K562 (cell line): Measurements from ENCODE around the gene PRAME. TPM values are rescaled to one million over a fixed set of nuclear protein-coding genes. Genes with fewer than 3 reads are reported as not detected.

Source experiments
- AFF4 ChIP-seq: sonication (generic); formaldehyde crosslinking; IDR thresholded peaks from 2 replicates; pipeline ENCODE4 v1.8.0; 2023; ENCODE audit warnings: mild to moderate bottlenecking, missing genetic modification reagents
- CREM ChIP-seq: IDR thresholded peaks from 2 replicates; pipeline ENCODE4 v1.6.1; 2014; ENCODE audit warnings: antibody characterized with exemption, low read depth
- ESRRB ChIP-seq: fragments of 250-450 bp; sonication (Bioruptor Pico); IDR thresholded peaks from 2 replicates; pipeline ENCODE4 v1.5.0; 2020; ENCODE audit warnings: mild to moderate bottlenecking, moderate library complexity, borderline replicate concordance
- GABPB2 ChIP-seq: fragments of 250-450 bp; sonication (Bioruptor Pico); conservative IDR thresholded peaks from 2 replicates; pipeline ENCODE4 v1.5.1; 2021; ENCODE audit warnings: mild to moderate bottlenecking
- KLF16 ChIP-seq: IDR thresholded peaks from 2 replicates; pipeline ENCODE4 v1.6.1; 2016; ENCODE audit warnings: antibody characterized with exemption
- MAZ ChIP-seq, 2 experiments: fragments of 450-650 bp in 1 of 2; sonication (generic) in 1 of 2; formaldehyde crosslinking; IDR thresholded peaks in 1 of 2; conservative IDR thresholded peaks in 1 of 2; 2 replicates each; pipeline versions ENCODE4 v1.4.0 to v1.5.0; 2020; ENCODE audit warnings: mild to moderate bottlenecking in 1 of 2, missing genetic modification reagents in 1 of 2
- NONO ChIP-seq, 2 experiments: fragments of 200-400 bp in 1 of 2; fragments of 450-650 bp in 1 of 2; formaldehyde crosslinking in 1 of 2; IDR thresholded peaks; 2 replicates each; pipeline ENCODE4 v1.6.1; 2017; ENCODE audit warnings: low read depth in 2 of 2, mild to moderate bottlenecking in 2 of 2, moderate library complexity in 2 of 2, low read length in 1 of 2
- PREB ChIP-seq: sonication (generic); formaldehyde crosslinking; IDR thresholded peaks from 2 replicates; pipeline ENCODE4 v1.8.1; 2023; ENCODE audit warnings: mild to moderate bottlenecking, missing genetic modification reagents
- RCOR1 ChIP-seq, 2 experiments: IDR thresholded peaks; 2 replicates each; pipeline ENCODE4 v1.6.1; 2012; ENCODE audit warnings: low read depth in 2 of 2, low read length in 2 of 2, borderline replicate concordance in 1 of 2, improper control_type of control experiment in 1 of 2
- SLC30A9 ChIP-seq: fragments of 250-450 bp; sonication (Bioruptor Pico); IDR thresholded peaks from 2 replicates; pipeline ENCODE4 v1.8.0; 2022; ENCODE audit warnings: mild to moderate bottlenecking, moderate library complexity
- SRSF1 ChIP-seq: fragments of 200-400 bp; formaldehyde crosslinking; IDR thresholded peaks from 2 replicates; pipeline ENCODE4 v1.6.1; 2017; ENCODE audit warnings: mild to moderate bottlenecking, low read depth, low read length, moderate library complexity
- TSC22D4 ChIP-seq: fragments of 450-650 bp; IDR thresholded peaks from 2 replicates; pipeline ENCODE4 v1.6.1; 2016; ENCODE audit warnings: missing genetic modification characterization, missing biosample characterization, control low read depth
- ZBTB26 ChIP-seq: fragments of 450-650 bp; formaldehyde crosslinking; IDR thresholded peaks from 2 replicates; pipeline ENCODE4 v1.4.0; 2022; ENCODE audit warnings: missing genetic modification characterization
- ZBTB43 ChIP-seq: sonication (generic); formaldehyde crosslinking; IDR thresholded peaks from 2 replicates; pipeline ENCODE4 v1.8.0; 2023; ENCODE audit warnings: mild to moderate bottlenecking, missing genetic modification reagents
- ZNF583 ChIP-seq: fragments of 250-450 bp; sonication (Bioruptor Pico); IDR thresholded peaks from 2 replicates; pipeline ENCODE4 v1.4.0; 2020
- polyA plus RNA-seq, 8 experiments: library from polyadenylated mRNA; depleted of rRNA in 4 of 8; stranded (reverse) in 5 of 8; unstranded in 3 of 8; fragments of >200 nt; fragmentation: Nextera tagmentation in 2 of 8; fragmentation: Illumina TruSeq in 1 of 8; extraction: Ambion mirVana in 2 of 8; extraction: Trizol in 1 of 8; gene quantifications; 2 replicates each; pipeline versions ENCODE4 v1.2.1 to v1.2.3, GENCODE V29; 2011 to 2014; ENCODE audit warnings: inconsistent platforms in 1 of 8, missing spikeins in 1 of 8
- total RNA-seq, 7 experiments: library from RNA; depleted of rRNA in 6 of 7; stranded (reverse); fragments of >200 nt in 6 of 7; fragmentation: Illumina TruSeq in 2 of 7; extraction: Trizol in 2 of 7; gene quantifications; 2 replicates each; pipeline versions ENCODE4 v1.2.1 to v1.2.3, GENCODE V29; 2011 to 2021; ENCODE audit warnings: low replicate concordance in 1 of 7

The PRAME gene
- total and polyA plus RNA-seq, 9 of the 15 experiments (the other 6 are each of a cell fraction or from before 2014, with no cell fraction given) = 662 to 2,141 (median 1,142) TPM

GRCh38 chr22:22576244-22576988, 17.4 kb upstream of the PRAME start (continued):
- TF ChIP-seq AFF4 (CRISPR knock-in tag) (0 out of 2 replicates have a peak, but pooled peaks have one; percentile 45), ZBTB26 (CRISPR knock-in tag) (peak; percentile 33; the same call in 1 of the 2 replicates), KLF16 (peak; percentile 92), TSC22D4 (tag) (no peak; the same call in 1 of the 2 replicates), NONO (IDR thresholded peaks at IDR 0.05; ENCODE audit: low read depth in 2 of 2, low read length in 1 of 2) (0 out of 4 replicates have a peak, but pooled peaks of 1 of the 2 experiments have one; percentile 14), SLC30A9 (CRISPR knock-in tag) (no peak), SRSF1 (no peak), RCOR1 (IDR thresholded peaks at IDR 0.05; ENCODE audit: borderline replicate concordance in 1 of 2, low read depth in 2 of 2, low read length in 2 of 2) (peak; percentile 90 to 95), GABPB2 (CRISPR knock-in tag) (peak; percentile 75; the same call in 1 of the 2 replicates), MAZ (CRISPR knock-in tag; conservative IDR thresholded peaks at IDR 0.05 in 1 of 2, IDR thresholded peaks at IDR 0.05 in 1 of 2) (peak; percentile 77 to 93; a peak in 3 of 4 replicates), CREM (0 out of 2 replicates have a peak, but pooled peaks have one; percentile 10), PREB (CRISPR knock-in tag) (peak; percentile 83; the same call in 1 of the 2 replicates), ZBTB43 (CRISPR knock-in tag) (0 out of 2 replicates have a peak, but pooled peaks have one; percentile 81), ZNF583 (CRISPR knock-in tag) (peak; percentile 17; the same call in 1 of the 2 replicates), ESRRB (CRISPR knock-in tag) (peak; percentile 7; the same call in 1 of the 2 replicates)
